Astrocyte (in vitro differentiated cells and primary cell): Measurements from ENCODE around the gene ROR1. TPM values are rescaled to one million over a fixed set of nuclear protein-coding genes. Genes with fewer than 3 reads are reported as not detected.
A peak's percentile ranks its signal among the peaks of the same experiment; 100 is the strongest.

Source experiments
- DNase-seq: peaks from one replicate; pipeline ENCODE4 v3.0.0-alpha.2; 2010; ENCODE audit warnings: low read depth
- FAIRE-seq: peaks from 2 replicates; lab custom pipeline; 2011; peaks lifted over from hg19 to GRCh38; lab: Jason Lieb, UNC
- H2AFZ ChIP-seq: 2 replicates; pipeline ENCODE4 v1.6.0; 2012; ENCODE audit warnings: low read depth, low read length, inconsistent platforms
- H3K27ac ChIP-seq: 2 replicates; pipeline ENCODE4 v1.5.1; 2011; ENCODE audit warnings: low read depth, low read length, inconsistent platforms
- H3K27me3 ChIP-seq: 2 replicates; pipeline ENCODE4 v1.6.0; 2011; ENCODE audit warnings: low read length, inconsistent platforms; ENCODE audit not compliant: insufficient read depth
- H3K36me3 ChIP-seq: 2 replicates; pipeline ENCODE4 v1.5.1; 2011; ENCODE audit warnings: low read length, inconsistent platforms; ENCODE audit not compliant: insufficient read depth
- H3K4me1 ChIP-seq: 2 replicates; pipeline ENCODE4 v1.5.1; 2011; ENCODE audit warnings: low read length, inconsistent platforms; ENCODE audit not compliant: insufficient read depth
- H3K4me2 ChIP-seq: 2 replicates; pipeline ENCODE4 v1.6.0; 2012; ENCODE audit warnings: low read length, inconsistent platforms
- H3K4me3 ChIP-seq: 2 replicates; pipeline ENCODE4 v1.5.1; 2011; ENCODE audit warnings: low read depth, mild to moderate bottlenecking, low read length, inconsistent platforms; ENCODE audit not compliant: insufficient read depth
- H3K79me2 ChIP-seq: 2 replicates; pipeline ENCODE4 v1.6.0; 2012; ENCODE audit warnings: mild to moderate bottlenecking, low read length, inconsistent platforms; ENCODE audit not compliant: insufficient read depth
- H3K9ac ChIP-seq: 2 replicates; pipeline ENCODE4 v1.6.0; 2012; ENCODE audit warnings: mild to moderate bottlenecking, low read length, inconsistent platforms
- H3K9me3 ChIP-seq: 2 replicates; pipeline ENCODE4 v1.5.1; 2012; ENCODE audit warnings: low read depth, mild to moderate bottlenecking, low read length, inconsistent platforms; ENCODE audit not compliant: insufficient read depth
- H4K20me1 ChIP-seq: 2 replicates; pipeline ENCODE4 v1.6.0; 2012; ENCODE audit warnings: low read length, inconsistent platforms; ENCODE audit not compliant: insufficient read depth
- H3K27ac Mint-ChIP-seq: one replicate; pipeline ENCODE4 v1.8.0; 2021; ENCODE audit warnings: mild to moderate bottlenecking, mixed read lengths; ENCODE audit not compliant: unreplicated experiment
- H3K27me3 Mint-ChIP-seq: one replicate; pipeline ENCODE4 v1.8.0; 2021; ENCODE audit warnings: low read depth, mixed read lengths; ENCODE audit not compliant: unreplicated experiment
- H3K36me3 Mint-ChIP-seq: one replicate; pipeline ENCODE4 v1.8.0; 2021; ENCODE audit warnings: low read depth, mixed read lengths; ENCODE audit not compliant: unreplicated experiment
- H3K4me1 Mint-ChIP-seq: one replicate; pipeline ENCODE4 v1.8.0; 2021; ENCODE audit warnings: low read depth, mixed read lengths; ENCODE audit not compliant: unreplicated experiment
- H3K4me3 Mint-ChIP-seq: one replicate; pipeline ENCODE4 v1.8.0; 2021; ENCODE audit warnings: mild to moderate bottlenecking, moderate library complexity, mixed read lengths; ENCODE audit not compliant: unreplicated experiment
- H3K9me3 Mint-ChIP-seq: one replicate; pipeline ENCODE4 v1.8.0; 2021; ENCODE audit warnings: mild to moderate bottlenecking, mixed read lengths; ENCODE audit not compliant: unreplicated experiment
- EZH2 ChIP-seq: IDR thresholded peaks from 2 replicates; pipeline ENCODE4 v1.6.1; 2012; ENCODE audit warnings: mild to moderate bottlenecking, low read length, inconsistent platforms; ENCODE audit not compliant: insufficient read depth
- total RNA-seq: library from RNA; stranded (reverse); gene quantifications from 2 replicates; pipeline ENCODE4 v1.2.1, GENCODE V29; 2021
- TF ChIP-seq, protein P1 (sequence below): IDR thresholded peaks from 2 replicates; pipeline ENCODE4 v1.5.1; 2011; ENCODE audit warnings: low read depth, mild to moderate bottlenecking, inconsistent platforms, low read length, moderate library complexity; ENCODE audit not compliant: insufficient read depth

The ROR1 gene
- total RNA-seq, 1 donor from 2014 or later: 38.3 TPM

DNA sequence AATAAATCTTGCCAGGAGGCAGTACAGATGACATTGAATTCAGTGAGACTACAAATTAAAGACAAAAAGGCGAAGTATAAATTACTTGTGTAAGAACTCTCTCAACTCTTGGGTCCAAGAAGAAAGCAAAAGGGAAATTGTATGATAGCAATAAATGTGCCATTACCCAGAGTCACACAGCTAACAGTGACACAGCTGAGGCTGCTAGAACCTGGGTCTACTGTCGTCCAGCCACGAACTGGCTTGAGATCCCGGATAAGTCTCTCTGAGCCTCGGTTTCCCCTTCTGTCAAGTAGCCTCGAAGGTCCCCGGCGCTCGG lies 362 bp upstream of the ROR1 start:
- no peaks in the 10 kb centered on the region for H3K9me3 ChIP-seq
- H3K36me3 Mint-ChIP-seq: peaks cover 3% of the 10 kb centered on the region
- peaks cover 34% of the 10 kb centered on the region for H4K20me1 ChIP-seq
- H3K79me2 ChIP-seq: peaks cover 44% of the 10 kb centered on the region
- peaks cover 12% of the 10 kb centered on the region for H3K4me1 ChIP-seq
- H3K4me1 Mint-ChIP-seq: peaks cover 32% of the 10 kb centered on the region
- DNase-seq (no peak), FAIRE-seq (no peak)
- H3K27ac ChIP-seq: no peak overlapping the region
- TF ChIP-seq EZH2: no peak
- TF ChIP-seq, protein P1, sequence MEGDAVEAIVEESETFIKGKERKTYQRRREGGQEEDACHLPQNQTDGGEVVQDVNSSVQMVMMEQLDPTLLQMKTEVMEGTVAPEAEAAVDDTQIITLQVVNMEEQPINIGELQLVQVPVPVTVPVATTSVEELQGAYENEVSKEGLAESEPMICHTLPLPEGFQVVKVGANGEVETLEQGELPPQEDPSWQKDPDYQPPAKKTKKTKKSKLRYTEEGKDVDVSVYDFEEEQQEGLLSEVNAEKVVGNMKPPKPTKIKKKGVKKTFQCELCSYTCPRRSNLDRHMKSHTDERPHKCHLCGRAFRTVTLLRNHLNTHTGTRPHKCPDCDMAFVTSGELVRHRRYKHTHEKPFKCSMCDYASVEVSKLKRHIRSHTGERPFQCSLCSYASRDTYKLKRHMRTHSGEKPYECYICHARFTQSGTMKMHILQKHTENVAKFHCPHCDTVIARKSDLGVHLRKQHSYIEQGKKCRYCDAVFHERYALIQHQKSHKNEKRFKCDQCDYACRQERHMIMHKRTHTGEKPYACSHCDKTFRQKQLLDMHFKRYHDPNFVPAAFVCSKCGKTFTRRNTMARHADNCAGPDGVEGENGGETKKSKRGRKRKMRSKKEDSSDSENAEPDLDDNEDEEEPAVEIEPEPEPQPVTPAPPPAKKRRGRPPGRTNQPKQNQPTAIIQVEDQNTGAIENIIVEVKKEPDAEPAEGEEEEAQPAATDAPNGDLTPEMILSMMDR: no peak
- peak overlapping the region; percentile 82 for H3K9ac ChIP-seq
- peak overlapping the region; percentile 63 for H3K27ac Mint-ChIP-seq
- H3K4me3 Mint-ChIP-seq: peak overlapping the region; percentile 94
- H3K36me3 ChIP-seq: no peaks in the 10 kb centered on the region
- H3K9me3 Mint-ChIP-seq: no peaks in the 10 kb centered on the region
- H2AFZ ChIP-seq: peak overlapping the region; percentile 81
- H3K27me3 ChIP-seq: peaks cover 8% of the 10 kb centered on the region
- H3K27me3 Mint-ChIP-seq: no peaks in the 10 kb centered on the region
- peak overlapping the region; percentile 87 for H3K4me2 ChIP-seq
- peak overlapping the region; percentile 72 for H3K4me3 ChIP-seq

DNA sequence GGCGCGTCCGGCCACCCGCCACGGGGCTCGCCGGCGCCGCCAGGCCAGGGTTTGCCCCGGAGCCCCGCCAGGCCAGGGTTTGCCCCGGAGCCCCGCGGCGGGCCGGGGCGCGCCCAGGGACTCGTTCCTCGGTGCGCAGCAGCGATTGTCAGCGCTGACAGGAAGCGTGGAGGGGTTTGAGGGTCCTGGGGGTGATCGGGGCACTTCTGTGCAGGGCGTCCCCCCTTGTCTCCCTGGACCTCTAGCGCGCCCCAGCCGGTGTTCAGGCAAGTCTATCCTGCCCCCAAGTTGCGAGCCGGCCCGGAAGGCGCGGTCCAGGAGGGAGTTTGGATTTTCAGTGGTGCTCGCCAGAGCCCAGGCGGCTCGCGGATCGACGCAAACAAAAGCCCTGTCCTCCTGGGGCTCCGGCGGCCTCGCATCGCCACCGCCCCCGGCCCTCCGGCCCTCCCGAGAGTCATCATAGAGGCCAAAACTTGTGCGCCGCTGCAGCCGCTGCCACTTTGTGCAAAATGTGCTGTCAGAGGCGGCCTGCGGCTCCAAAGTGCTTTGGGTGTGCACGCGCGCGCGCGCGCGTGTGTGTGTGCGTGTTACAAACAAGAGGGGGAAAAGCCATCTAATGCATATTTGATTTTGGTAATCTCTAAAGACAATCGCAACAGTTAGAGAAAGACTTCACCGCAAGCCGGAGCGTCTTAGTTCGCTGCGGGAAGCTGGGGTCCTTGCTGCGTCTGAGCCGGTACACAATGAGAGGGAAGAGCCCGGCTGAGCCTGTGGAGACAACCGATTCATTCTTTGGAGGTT lies 1.0 kb downstream of the ROR1 start:
- H3K9me3 Mint-ChIP-seq: no peaks in the 10 kb centered on the region
- H2AFZ ChIP-seq: peak overlapping the region; percentile 75
- peak overlapping the region; percentile 98 for H3K4me3 Mint-ChIP-seq
- H4K20me1 ChIP-seq: peaks cover 48% of the 10 kb centered on the region
- peak overlapping the region; percentile 77 for H3K4me3 ChIP-seq
- peaks cover 43% of the 10 kb centered on the region for H3K4me1 Mint-ChIP-seq
- H3K27me3 ChIP-seq: peaks cover 8% of the 10 kb centered on the region
- H3K4me2 ChIP-seq: peak overlapping the region; percentile 87
- H3K9me3 ChIP-seq: no peaks in the 10 kb centered on the region
- H3K36me3 Mint-ChIP-seq: peaks cover 3% of the 10 kb centered on the region
- H3K36me3 ChIP-seq: no peaks in the 10 kb centered on the region
- no peak for TF ChIP-seq EZH2
- TF ChIP-seq, protein P1: no peak
- FAIRE-seq: peak; percentile 26
- H3K27ac Mint-ChIP-seq: peak overlapping the region; percentile 68
- DNase-seq: peak; percentile 46
- peak overlapping the region; percentile 82 for H3K9ac ChIP-seq
- H3K27me3 Mint-ChIP-seq: no peaks in the 10 kb centered on the region
- H3K27ac ChIP-seq: peak overlapping the region; percentile 43
- H3K79me2 ChIP-seq: peaks cover 57% of the 10 kb centered on the region
- H3K4me1 ChIP-seq: peaks cover 12% of the 10 kb centered on the region
